HepG2 (cell line): Measurements from ENCODE around the gene SEPTIN5. TPM values are rescaled to one million over a fixed set of nuclear protein-coding genes. Genes with fewer than 3 reads are reported as not detected.

ENCODE experiments used
- ARHGAP35 ChIP-seq: sonication (generic); formaldehyde crosslinking; IDR thresholded peaks from 2 replicates; pipeline ENCODE4 v1.9.0; 2022; ENCODE audit warnings: mild to moderate bottlenecking, inconsistent platforms, moderate library complexity, missing genetic modification reagents, borderline replicate concordance
- ASH2L ChIP-seq: fragments of 300-600, 200-600 bp; sonication (generic); IDR thresholded peaks from 2 replicates; pipeline ENCODE4 v1.7.0; 2017; ENCODE audit warnings: low read depth, mild to moderate bottlenecking, moderate library complexity, mixed read lengths, low read length; ENCODE audit not compliant: insufficient read length
- DNMT1 ChIP-seq: sonication (generic); formaldehyde crosslinking; IDR thresholded peaks from 2 replicates; pipeline ENCODE4 v1.5.1; 2020; ENCODE audit warnings: mild to moderate bottlenecking, missing genetic modification reagents
- NR2F2 ChIP-seq: IDR thresholded peaks from 2 replicates; pipeline ENCODE4 v1.6.1; 2012; ENCODE audit warnings: low read depth, inconsistent platforms, borderline replicate concordance
- RAD21 ChIP-seq: fragments of 450-650 bp; formaldehyde crosslinking; IDR thresholded peaks from 2 replicates; pipeline ENCODE4 v1.5.0; 2020; ENCODE audit warnings: mild to moderate bottlenecking
- SNAI1 ChIP-seq: sonication (generic); formaldehyde crosslinking; IDR thresholded peaks from 2 replicates; pipeline ENCODE4 v1.5.0; 2020; ENCODE audit warnings: mild to moderate bottlenecking, missing genetic modification reagents, borderline replicate concordance
- THAP11 ChIP-seq: IDR thresholded peaks from 2 replicates; pipeline ENCODE4 v1.6.1; 2016; ENCODE audit warnings: missing biosample characterization, missing genetic modification reagents
- ZEB1 ChIP-seq: IDR thresholded peaks from 2 replicates; pipeline ENCODE4 v1.6.1; 2012; ENCODE audit warnings: mild to moderate bottlenecking, low read depth, inconsistent platforms; ENCODE audit not compliant: insufficient replicate concordance
- ZFYVE20 ChIP-seq: sonication (generic); formaldehyde crosslinking; IDR thresholded peaks from 2 replicates; pipeline ENCODE4 v1.8.0; 2023; ENCODE audit warnings: low read depth, mild to moderate bottlenecking, moderate library complexity, missing genetic modification reagents, borderline replicate concordance
- ZNF136 ChIP-seq: sonication (generic); formaldehyde crosslinking; IDR thresholded peaks from 2 replicates; pipeline ENCODE4 v1.8.1; 2022; ENCODE audit warnings: low read depth, mild to moderate bottlenecking, moderate library complexity, missing genetic modification reagents
- ZNF639 ChIP-seq: conservative IDR thresholded peaks from 2 replicates; pipeline ENCODE4 v1.6.1; 2018; ENCODE audit warnings: missing genetic modification reagents
- ZNF703 ChIP-seq: sonication (generic); formaldehyde crosslinking; IDR thresholded peaks from 2 replicates; pipeline ENCODE4 v1.5.1; 2020; ENCODE audit warnings: missing genetic modification reagents, mild to moderate bottlenecking, moderate library complexity, borderline replicate concordance
- ZNF777 ChIP-seq: sonication (generic); formaldehyde crosslinking; IDR thresholded peaks from 2 replicates; pipeline ENCODE4 v1.4.0; 2020; ENCODE audit warnings: missing genetic modification reagents
- ZNF782 ChIP-seq: sonication (generic); formaldehyde crosslinking; IDR thresholded peaks from 2 replicates; pipeline ENCODE4 v1.4.0; 2020; ENCODE audit warnings: missing genetic modification reagents, mild to moderate bottlenecking, borderline replicate concordance
- polyA plus RNA-seq, 8 experiments: library from polyadenylated mRNA; depleted of rRNA in 3 of 8; stranded (reverse) in 7 of 8; unstranded in 1 of 8; fragments of >200 nt; fragmentation: Illumina TruSeq in 4 of 8; extraction: Trizol in 4 of 8; gene quantifications; 2 replicates each; pipeline versions ENCODE4 v1.2.1 to v1.2.3, GENCODE V29; 2011 to 2016; ENCODE audit warnings: low read depth in 4 of 8, missing spikeins in 1 of 8, mixed read lengths in 1 of 8; ENCODE audit not compliant: insufficient read depth in 1 of 8
- total RNA-seq, 5 experiments: library from RNA; depleted of rRNA; stranded (reverse); fragments of >200 nt; fragmentation: Illumina TruSeq; extraction: Trizol; gene quantifications; 2 replicates each; pipeline ENCODE4 v1.2.3, GENCODE V29; 2016; ENCODE audit warnings: low read depth in 1 of 5
- TF ChIP-seq, protein P1 (sequence below): sonication (generic); formaldehyde crosslinking; IDR thresholded peaks from 2 replicates; pipeline ENCODE4 v1.5.1; 2020; ENCODE audit warnings: mild to moderate bottlenecking, missing genetic modification reagents, moderate library complexity
- TF ChIP-seq, protein P2 (sequence below): sonication (generic); formaldehyde crosslinking; IDR thresholded peaks from 2 replicates; pipeline ENCODE4 v1.8.0; 2022; ENCODE audit warnings: mild to moderate bottlenecking, missing genetic modification reagents; ENCODE audit not compliant: insufficient replicate concordance
- TF ChIP-seq, protein P3 (sequence below), 2 experiments: sonication (generic) in 1 of 2; formaldehyde crosslinking in 1 of 2; IDR thresholded peaks; 2 replicates each; pipeline versions ENCODE4 v1.4.0 to v1.6.1; 2018 to 2020; ENCODE audit warnings: missing genetic modification reagents in 2 of 2, borderline replicate concordance in 1 of 2, low read depth in 1 of 2, mild to moderate bottlenecking in 1 of 2, missing biosample characterization in 1 of 2
- TF ChIP-seq, protein P4 (sequence below): sonication (generic); formaldehyde crosslinking; IDR thresholded peaks from 2 replicates; pipeline ENCODE4 v1.4.0; 2020; ENCODE audit warnings: mild to moderate bottlenecking, low read depth, missing genetic modification reagents

SEPTIN5 gene
- total and polyA plus RNA-seq, 2 of the 13 experiments (the other 11 are each of a cell fraction or from before 2014, with no cell fraction given), result 0.33 TPM; not detected in 1

DNA sequence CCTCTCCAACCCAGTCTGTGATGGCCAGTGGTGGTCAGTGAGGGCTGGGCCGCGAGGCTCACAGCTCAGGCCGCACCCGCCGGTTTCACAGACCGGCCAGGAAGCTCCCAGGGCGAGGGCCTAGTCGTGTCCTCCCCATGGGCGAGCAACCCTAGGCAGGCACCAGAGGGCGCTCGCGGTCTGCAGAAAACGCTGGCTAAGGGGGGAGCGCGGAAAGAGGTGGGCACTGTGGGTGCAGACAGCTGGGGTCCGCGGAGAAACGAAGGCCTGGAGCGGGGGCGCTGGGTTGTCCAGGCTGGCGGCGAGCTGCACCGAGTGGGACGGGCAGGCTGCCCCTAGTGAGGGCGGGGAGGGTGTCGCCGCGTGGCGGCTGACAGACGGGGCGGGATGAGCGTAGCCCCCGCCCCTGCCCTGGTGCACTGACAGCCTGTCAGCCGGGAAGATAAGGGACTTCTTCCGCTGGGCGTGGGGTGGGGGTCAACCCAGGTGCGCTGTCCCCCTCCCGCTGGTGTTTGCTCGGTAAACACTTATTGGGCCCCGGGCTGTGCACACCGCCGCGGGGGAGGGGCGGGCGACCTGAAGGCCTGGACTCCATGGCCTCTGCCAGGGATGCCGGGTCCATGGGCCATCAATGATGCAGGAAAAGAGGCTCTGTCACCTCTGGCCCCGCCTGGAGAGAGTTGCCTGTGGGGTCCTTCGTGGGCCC is 16.5 kb downstream of the SEPTIN5 start (continued):
- TF ChIP-seq, protein P1, sequence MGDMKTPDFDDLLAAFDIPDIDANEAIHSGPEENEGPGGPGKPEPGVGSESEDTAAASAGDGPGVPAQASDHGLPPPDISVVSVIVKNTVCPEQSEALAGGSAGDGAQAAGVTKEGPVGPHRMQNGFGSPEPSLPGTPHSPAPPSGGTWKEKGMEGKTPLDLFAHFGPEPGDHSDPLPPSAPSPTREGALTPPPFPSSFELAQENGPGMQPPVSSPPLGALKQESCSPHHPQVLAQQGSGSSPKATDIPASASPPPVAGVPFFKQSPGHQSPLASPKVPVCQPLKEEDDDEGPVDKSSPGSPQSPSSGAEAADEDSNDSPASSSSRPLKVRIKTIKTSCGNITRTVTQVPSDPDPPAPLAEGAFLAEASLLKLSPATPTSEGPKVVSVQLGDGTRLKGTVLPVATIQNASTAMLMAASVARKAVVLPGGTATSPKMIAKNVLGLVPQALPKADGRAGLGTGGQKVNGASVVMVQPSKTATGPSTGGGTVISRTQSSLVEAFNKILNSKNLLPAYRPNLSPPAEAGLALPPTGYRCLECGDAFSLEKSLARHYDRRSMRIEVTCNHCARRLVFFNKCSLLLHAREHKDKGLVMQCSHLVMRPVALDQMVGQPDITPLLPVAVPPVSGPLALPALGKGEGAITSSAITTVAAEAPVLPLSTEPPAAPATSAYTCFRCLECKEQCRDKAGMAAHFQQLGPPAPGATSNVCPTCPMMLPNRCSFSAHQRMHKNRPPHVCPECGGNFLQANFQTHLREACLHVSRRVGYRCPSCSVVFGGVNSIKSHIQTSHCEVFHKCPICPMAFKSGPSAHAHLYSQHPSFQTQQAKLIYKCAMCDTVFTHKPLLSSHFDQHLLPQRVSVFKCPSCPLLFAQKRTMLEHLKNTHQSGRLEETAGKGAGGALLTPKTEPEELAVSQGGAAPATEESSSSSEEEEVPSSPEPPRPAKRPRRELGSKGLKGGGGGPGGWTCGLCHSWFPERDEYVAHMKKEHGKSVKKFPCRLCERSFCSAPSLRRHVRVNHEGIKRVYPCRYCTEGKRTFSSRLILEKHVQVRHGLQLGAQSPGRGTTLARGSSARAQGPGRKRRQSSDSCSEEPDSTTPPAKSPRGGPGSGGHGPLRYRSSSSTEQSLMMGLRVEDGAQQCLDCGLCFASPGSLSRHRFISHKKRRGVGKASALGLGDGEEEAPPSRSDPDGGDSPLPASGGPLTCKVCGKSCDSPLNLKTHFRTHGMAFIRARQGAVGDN, result peak; percentile 91
- TF ChIP-seq RAD21 (peak; percentile 99), THAP11 (CRISPR knock-in tag) (peak; percentile 64; the same call in 1 of the 2 replicates), ZNF639 (no peak), ZNF777 (peak; percentile 91), ZNF782 (CRISPR knock-in tag) (peak; percentile 78; the same call in 1 of the 2 replicates), SNAI1 (CRISPR knock-in tag) (no peak), ZEB1 (peak; percentile 93), ZNF703 (no peak), DNMT1 (CRISPR knock-in tag) (0 out of 2 replicates have a peak, but pooled peaks have one; percentile 22), ZFYVE20 (CRISPR knock-in tag) (0 out of 2 replicates have a peak, but pooled peaks have one; percentile 40), ZNF136 (CRISPR knock-in tag) (peak; percentile 59; the same call in 1 of the 2 replicates), ARHGAP35 (CRISPR knock-in tag) (peak; percentile 6; the same call in 1 of the 2 replicates), NR2F2 (peak; percentile 57; the same call in 1 of the 2 replicates), ASH2L (peak; percentile 61)
- TF ChIP-seq, protein P2, sequence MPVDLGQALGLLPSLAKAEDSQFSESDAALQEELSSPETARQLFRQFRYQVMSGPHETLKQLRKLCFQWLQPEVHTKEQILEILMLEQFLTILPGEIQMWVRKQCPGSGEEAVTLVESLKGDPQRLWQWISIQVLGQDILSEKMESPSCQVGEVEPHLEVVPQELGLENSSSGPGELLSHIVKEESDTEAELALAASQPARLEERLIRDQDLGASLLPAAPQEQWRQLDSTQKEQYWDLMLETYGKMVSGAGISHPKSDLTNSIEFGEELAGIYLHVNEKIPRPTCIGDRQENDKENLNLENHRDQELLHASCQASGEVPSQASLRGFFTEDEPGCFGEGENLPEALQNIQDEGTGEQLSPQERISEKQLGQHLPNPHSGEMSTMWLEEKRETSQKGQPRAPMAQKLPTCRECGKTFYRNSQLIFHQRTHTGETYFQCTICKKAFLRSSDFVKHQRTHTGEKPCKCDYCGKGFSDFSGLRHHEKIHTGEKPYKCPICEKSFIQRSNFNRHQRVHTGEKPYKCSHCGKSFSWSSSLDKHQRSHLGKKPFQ (CRISPR knock-in tag), result peak; percentile 65
- TF ChIP-seq, protein P3, sequence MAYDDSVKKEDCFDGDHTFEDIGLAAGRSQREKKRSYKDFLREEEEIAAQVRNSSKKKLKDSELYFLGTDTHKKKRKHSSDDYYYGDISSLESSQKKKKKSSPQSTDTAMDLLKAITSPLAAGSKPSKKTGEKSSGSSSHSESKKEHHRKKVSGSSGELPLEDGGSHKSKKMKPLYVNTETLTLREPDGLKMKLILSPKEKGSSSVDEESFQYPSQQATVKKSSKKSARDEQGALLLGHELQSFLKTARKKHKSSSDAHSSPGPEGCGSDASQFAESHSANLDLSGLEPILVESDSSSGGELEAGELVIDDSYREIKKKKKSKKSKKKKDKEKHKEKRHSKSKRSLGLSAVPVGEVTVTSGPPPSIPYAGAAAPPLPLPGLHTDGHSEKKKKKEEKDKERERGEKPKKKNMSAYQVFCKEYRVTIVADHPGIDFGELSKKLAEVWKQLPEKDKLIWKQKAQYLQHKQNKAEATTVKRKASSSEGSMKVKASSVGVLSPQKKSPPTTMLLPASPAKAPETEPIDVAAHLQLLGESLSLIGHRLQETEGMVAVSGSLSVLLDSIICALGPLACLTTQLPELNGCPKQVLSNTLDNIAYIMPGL (CRISPR knock-in tag; IDR thresholded peaks at IDR 0.05; ENCODE audit: borderline replicate concordance in 1 of 2, low read depth in 1 of 2), result peak; percentile 86 to 92
- TF ChIP-seq, protein P4, sequence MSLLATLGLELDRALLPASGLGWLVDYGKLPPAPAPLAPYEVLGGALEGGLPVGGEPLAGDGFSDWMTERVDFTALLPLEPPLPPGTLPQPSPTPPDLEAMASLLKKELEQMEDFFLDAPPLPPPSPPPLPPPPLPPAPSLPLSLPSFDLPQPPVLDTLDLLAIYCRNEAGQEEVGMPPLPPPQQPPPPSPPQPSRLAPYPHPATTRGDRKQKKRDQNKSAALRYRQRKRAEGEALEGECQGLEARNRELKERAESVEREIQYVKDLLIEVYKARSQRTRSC, result no peak
